HEK293 (cell line): Measurements from ENCODE around the gene ATP2A3.

Experiments used
- CTCF ChIA-PET: fragments of 350-600 bp; formaldehyde crosslinking; extraction: SDS; loops from one replicate; lab custom pipeline; 2021; ENCODE audit warnings: antibody characterized with exemption; lab: Yijun Ruan, JAX
- POLR2A ChIA-PET: fragments of 300-600 bp; formaldehyde crosslinking; extraction: SDS; loops from one replicate; lab custom pipeline; 2020; ENCODE audit warnings: antibody characterized with exemption, inconsistent platforms; lab: Yijun Ruan, JAX
- H3K27ac ChIP-seq: fragments of 200-500 bp; sonication (Bioruptor generic); 2 replicates; pipeline ENCODE4 v1.5.1; 2014; ENCODE audit warnings: low read depth, low read length, control low read depth, inconsistent platforms; ENCODE audit errors: extremely low read depth
- H3K36me3 ChIP-seq, 2 experiments: fragments of 200-500 bp in 1 of 2; sonication (Bioruptor generic) in 1 of 2; 1 replicate in 1 of 2; 2 replicates in 1 of 2; pipeline ENCODE4 v1.5.1; 2014 to 2017; ENCODE audit warnings: inconsistent platforms in 2 of 2, low read length in 2 of 2; ENCODE audit not compliant: control insufficient read depth in 2 of 2, insufficient read depth in 1 of 2
- H3K4me1 ChIP-seq: fragments of 200-500 bp; sonication (Bioruptor generic); 2 replicates; pipeline ENCODE4 v1.5.1; 2014; ENCODE audit warnings: mild to moderate bottlenecking, low read length, inconsistent platforms; ENCODE audit not compliant: control insufficient read depth, insufficient read depth
- H3K4me3 ChIP-seq: 2 replicates; pipeline ENCODE4 v1.5.1; 2011; ENCODE audit warnings: low read depth, mild to moderate bottlenecking, control low read depth, low read length, moderate library complexity
- H3K9me3 ChIP-seq: fragments of 200-500 bp; sonication (Bioruptor generic); 2 replicates; pipeline ENCODE4 v1.5.1; 2014; ENCODE audit warnings: low read depth, low read length, inconsistent platforms; ENCODE audit not compliant: control insufficient read depth, insufficient read depth
- BCL11A ChIP-seq: fragments of 450-650 bp; formaldehyde crosslinking; IDR thresholded peaks from 2 replicates; pipeline ENCODE4 v1.5.1; 2016; ENCODE audit warnings: low read depth, missing biosample characterization, missing genetic modification characterization
- IKZF3 ChIP-seq: fragments of 450-650 bp; IDR thresholded peaks from 2 replicates; pipeline ENCODE4 v1.5.0; 2018; ENCODE audit warnings: missing biosample characterization, mild to moderate bottlenecking, missing genetic modification characterization, moderate library complexity
- KLF1 ChIP-seq: fragments of 450-650 bp; formaldehyde crosslinking; IDR thresholded peaks from 2 replicates; pipeline ENCODE4 v1.5.1; 2016; ENCODE audit warnings: missing biosample characterization, missing genetic modification characterization
- KLF10 ChIP-seq: fragments of 450-650 bp; IDR thresholded peaks from 2 replicates; pipeline ENCODE4 v1.5.1; 2018; ENCODE audit warnings: missing biosample characterization, mild to moderate bottlenecking, missing genetic modification characterization
- OVOL3 ChIP-seq: fragments of 450-650 bp; formaldehyde crosslinking; IDR thresholded peaks from 2 replicates; pipeline ENCODE4 v1.5.1; 2016; ENCODE audit warnings: missing biosample characterization, missing genetic modification characterization
- PRDM1 ChIP-seq: fragments of 450-650 bp; formaldehyde crosslinking; IDR thresholded peaks from 2 replicates; pipeline ENCODE4; 2016; ENCODE audit warnings: missing biosample characterization, missing genetic modification characterization
- REPIN1 ChIP-seq: fragments of 450-650 bp; formaldehyde crosslinking; IDR thresholded peaks from 2 replicates; pipeline ENCODE4 v1.5.1; 2017; ENCODE audit warnings: missing biosample characterization, missing genetic modification characterization, low read depth
- TCF7L2 ChIP-seq: IDR thresholded peaks from 2 replicates; pipeline ENCODE4 v1.6.1; 2011; ENCODE audit warnings: low read depth, mild to moderate bottlenecking, inconsistent platforms, low read length, moderate library complexity, borderline replicate concordance
- WT1 ChIP-seq: fragments of 450-650 bp; formaldehyde crosslinking; IDR thresholded peaks from 2 replicates; pipeline ENCODE4 v1.5.1; 2016; ENCODE audit warnings: missing biosample characterization, missing genetic modification characterization
- ZBTB21 ChIP-seq: fragments of 450-650 bp; formaldehyde crosslinking; IDR thresholded peaks from 2 replicates; pipeline ENCODE4 v1.5.1; 2017; ENCODE audit warnings: missing biosample characterization, missing genetic modification characterization
- ZBTB48 ChIP-seq: fragments of 450-650 bp; formaldehyde crosslinking; IDR thresholded peaks from 2 replicates; pipeline ENCODE4 v1.5.1; 2016; ENCODE audit warnings: missing biosample characterization, missing genetic modification characterization
- ZEB2 ChIP-seq: fragments of 450-650 bp; formaldehyde crosslinking; IDR thresholded peaks from 2 replicates; pipeline ENCODE4 v1.5.1; 2016; ENCODE audit warnings: missing biosample characterization, missing genetic modification characterization
- ZNF169 ChIP-seq: fragments of 450-650 bp; formaldehyde crosslinking; IDR thresholded peaks from 2 replicates; pipeline ENCODE4 v1.5.1; 2016; ENCODE audit warnings: missing biosample characterization, missing genetic modification characterization
- ZNF2 ChIP-seq: fragments of 450-650 bp; formaldehyde crosslinking; IDR thresholded peaks from 2 replicates; pipeline ENCODE4 v1.5.1; 2016; ENCODE audit warnings: missing biosample characterization, missing genetic modification characterization
- ZNF221 ChIP-seq: fragments of 450-650 bp; formaldehyde crosslinking; IDR thresholded peaks from 2 replicates; pipeline ENCODE4 v1.5.1; 2017; ENCODE audit warnings: missing biosample characterization, missing genetic modification characterization, borderline replicate concordance
- ZNF239 ChIP-seq: fragments of 450-650 bp; formaldehyde crosslinking; IDR thresholded peaks from 2 replicates; pipeline ENCODE4 v1.5.1; 2016; ENCODE audit warnings: missing biosample characterization, missing genetic modification characterization
- ZNF274 ChIP-seq, 2 experiments: fragments of 200-500 bp in 1 of 2; fragments of 450-650 bp in 1 of 2; sonication (Bioruptor generic) in 1 of 2; formaldehyde crosslinking in 1 of 2; IDR thresholded peaks; 2 replicates each; pipeline versions ENCODE4 v1.5.1 to v1.6.1; 2014 to 2016; ENCODE audit warnings: borderline replicate concordance in 1 of 2, inconsistent platforms in 1 of 2, low read length in 1 of 2, missing biosample characterization in 1 of 2, missing genetic modification characterization in 1 of 2
- ZNF354C ChIP-seq: fragments of 450-650 bp; formaldehyde crosslinking; IDR thresholded peaks from 2 replicates; pipeline ENCODE4 v1.5.1; 2016; ENCODE audit warnings: missing biosample characterization, missing genetic modification characterization, low read depth, borderline replicate concordance
- ZNF404 ChIP-seq: fragments of 450-650 bp; formaldehyde crosslinking; IDR thresholded peaks from 2 replicates; pipeline ENCODE4 v1.5.1; 2017; ENCODE audit warnings: missing biosample characterization, missing genetic modification characterization
- ZNF510 ChIP-seq: fragments of 450-650 bp; formaldehyde crosslinking; IDR thresholded peaks from 2 replicates; pipeline ENCODE4 v1.5.1; 2018; ENCODE audit warnings: mild to moderate bottlenecking, missing genetic modification characterization, missing biosample characterization; ENCODE audit not compliant: insufficient replicate concordance
- ZNF514 ChIP-seq: fragments of 450-650 bp; formaldehyde crosslinking; IDR thresholded peaks from 2 replicates; pipeline ENCODE4 v1.5.1; 2016; ENCODE audit warnings: missing biosample characterization, missing genetic modification characterization
- ZNF549 ChIP-seq: fragments of 450-650 bp; IDR thresholded peaks from 2 replicates; pipeline ENCODE4 v1.5.1; 2018; ENCODE audit warnings: missing biosample characterization, missing genetic modification characterization, mild to moderate bottlenecking, inconsistent platforms, moderate library complexity
- ZNF555 ChIP-seq: fragments of 450-650 bp; formaldehyde crosslinking; conservative IDR thresholded peaks from 2 replicates; pipeline ENCODE4 v1.5.1; 2017; ENCODE audit warnings: missing biosample characterization, mild to moderate bottlenecking, missing genetic modification characterization, inconsistent platforms
- ZNF571 ChIP-seq: fragments of 450-650 bp; formaldehyde crosslinking; IDR thresholded peaks from 2 replicates; pipeline ENCODE4 v1.5.0; 2017; ENCODE audit warnings: missing biosample characterization, missing genetic modification characterization
- ZNF596 ChIP-seq: fragments of 450-650 bp; IDR thresholded peaks from 2 replicates; pipeline ENCODE4 v1.5.0; 2018; ENCODE audit warnings: missing biosample characterization, mild to moderate bottlenecking, missing genetic modification characterization, moderate library complexity
- ZNF624 ChIP-seq: fragments of 450-650 bp; formaldehyde crosslinking; IDR thresholded peaks from 2 replicates; pipeline ENCODE4 v1.5.1; 2017; ENCODE audit warnings: missing biosample characterization, missing genetic modification characterization
- ZNF654 ChIP-seq: fragments of 450-650 bp; formaldehyde crosslinking; IDR thresholded peaks from 2 replicates; pipeline ENCODE4 v1.5.1; 2016; ENCODE audit warnings: low read depth, missing biosample characterization, missing genetic modification characterization
- ZNF670 ChIP-seq: fragments of 450-650 bp; formaldehyde crosslinking; IDR thresholded peaks from 2 replicates; pipeline ENCODE4 v1.5.1; 2016; ENCODE audit warnings: missing biosample characterization, missing genetic modification characterization, low read depth
- ZNF677 ChIP-seq: fragments of 450-650 bp; IDR thresholded peaks from 2 replicates; pipeline ENCODE4 v1.5.0; 2018; ENCODE audit warnings: missing biosample characterization, mild to moderate bottlenecking, missing genetic modification characterization, moderate library complexity
- ZNF791 ChIP-seq: fragments of 450-650 bp; formaldehyde crosslinking; IDR thresholded peaks from 2 replicates; pipeline ENCODE4 v1.5.1; 2016; ENCODE audit warnings: missing biosample characterization, missing genetic modification characterization
- ZSCAN18 ChIP-seq: fragments of 450-650 bp; formaldehyde crosslinking; IDR thresholded peaks from 2 replicates; pipeline ENCODE4 v1.5.1; 2016; ENCODE audit warnings: missing biosample characterization, missing genetic modification characterization
- TF ChIP-seq, protein P1 (sequence below): fragments of 450-650 bp; formaldehyde crosslinking; IDR thresholded peaks from 2 replicates; pipeline ENCODE4 v1.5.1; 2016; ENCODE audit warnings: missing biosample characterization, missing genetic modification characterization
- TF ChIP-seq, protein P2 (sequence below): fragments of 450-650 bp; formaldehyde crosslinking; IDR thresholded peaks from 2 replicates; pipeline ENCODE4 v1.5.1; 2016; ENCODE audit warnings: missing biosample characterization, missing genetic modification characterization
- TF ChIP-seq, protein P3 (sequence below): fragments of 450-650 bp; formaldehyde crosslinking; optimal IDR thresholded peaks from 2 replicates; pipeline ENCODE3; 2016; ENCODE audit warnings: missing biosample characterization, mild to moderate bottlenecking, missing genetic modification characterization

The ATP2A3 gene

GRCh38 chr17:3888343-3889171, 75.7 kb downstream of the ATP2A3 start:
- H3K4me3 ChIP-seq = peak overlapping the region; percentile 9
- H3K4me1 ChIP-seq = peaks cover 41% of the 10 kb centered on the region
- peak overlapping the region; percentile 90 for H3K27ac ChIP-seq
- ChIA-PET POLR2A (interaction anchor here (1.0 to 1.8 kb wide), 3 partner anchors 8 to 12 kb away, joined by 3 to 5 read pairs (median 4); no protein-coding TSS in a partner anchor), CTCF (interaction anchor here (0.7 to 3.0 kb wide), 5 partner anchors 18 to 180 kb away, joined by 3 to 16 read pairs (median 13); partner anchors contain the start of gene NCBP3)
- H3K9me3 ChIP-seq = no peaks in the 10 kb centered on the region
- peaks cover 4 to 25% of the 10 kb centered on the region in 2 experiments; a peak in 2 of 3 replicates for H3K36me3 ChIP-seq
- TF ChIP-seq ZBTB21 (tag by site-specific recombination) = peak; percentile 90
- peak; percentile 83 for TF ChIP-seq ZNF2 (tag by site-specific recombination)
- TF ChIP-seq ZNF791 (tag by site-specific recombination) = no peak
- TF ChIP-seq ZNF549 (tag by site-specific recombination) = no peak
- no peak for TF ChIP-seq REPIN1
- TF ChIP-seq ZNF514 (tag by site-specific recombination) = no peak
- TF ChIP-seq OVOL3 (tag by site-specific recombination) = no peak
- TF ChIP-seq ZNF555 (tag by site-specific recombination) = no peak
- TF ChIP-seq, protein P1, sequence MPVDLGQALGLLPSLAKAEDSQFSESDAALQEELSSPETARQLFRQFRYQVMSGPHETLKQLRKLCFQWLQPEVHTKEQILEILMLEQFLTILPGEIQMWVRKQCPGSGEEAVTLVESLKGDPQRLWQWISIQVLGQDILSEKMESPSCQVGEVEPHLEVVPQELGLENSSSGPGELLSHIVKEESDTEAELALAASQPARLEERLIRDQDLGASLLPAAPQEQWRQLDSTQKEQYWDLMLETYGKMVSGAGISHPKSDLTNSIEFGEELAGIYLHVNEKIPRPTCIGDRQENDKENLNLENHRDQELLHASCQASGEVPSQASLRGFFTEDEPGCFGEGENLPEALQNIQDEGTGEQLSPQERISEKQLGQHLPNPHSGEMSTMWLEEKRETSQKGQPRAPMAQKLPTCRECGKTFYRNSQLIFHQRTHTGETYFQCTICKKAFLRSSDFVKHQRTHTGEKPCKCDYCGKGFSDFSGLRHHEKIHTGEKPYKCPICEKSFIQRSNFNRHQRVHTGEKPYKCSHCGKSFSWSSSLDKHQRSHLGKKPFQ = peak; percentile 82
- TF ChIP-seq, protein P2, sequence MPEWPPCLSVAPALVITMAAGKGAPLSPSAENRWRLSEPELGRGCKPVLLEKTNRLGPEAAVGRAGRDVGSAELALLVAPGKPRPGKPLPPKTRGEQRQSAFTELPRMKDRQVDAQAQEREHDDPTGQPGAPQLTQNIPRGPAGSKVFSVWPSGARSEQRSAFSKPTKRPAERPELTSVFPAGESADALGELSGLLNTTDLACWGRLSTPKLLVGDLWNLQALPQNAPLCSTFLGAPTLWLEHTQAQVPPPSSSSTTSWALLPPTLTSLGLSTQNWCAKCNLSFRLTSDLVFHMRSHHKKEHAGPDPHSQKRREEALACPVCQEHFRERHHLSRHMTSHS (tag by site-specific recombination) = peak; percentile 73; the same call in 1 of the 2 replicates
- no peak for TF ChIP-seq ZSCAN18 (tag by site-specific recombination)
- peak; percentile 86 for TF ChIP-seq KLF1 (tag by site-specific recombination)
- TF ChIP-seq ZNF221 (tag by site-specific recombination) = no peak
- peak; percentile 64; the same call in 1 of the 2 replicates for TF ChIP-seq KLF10 (tag by site-specific recombination)
- TF ChIP-seq, protein P3, sequence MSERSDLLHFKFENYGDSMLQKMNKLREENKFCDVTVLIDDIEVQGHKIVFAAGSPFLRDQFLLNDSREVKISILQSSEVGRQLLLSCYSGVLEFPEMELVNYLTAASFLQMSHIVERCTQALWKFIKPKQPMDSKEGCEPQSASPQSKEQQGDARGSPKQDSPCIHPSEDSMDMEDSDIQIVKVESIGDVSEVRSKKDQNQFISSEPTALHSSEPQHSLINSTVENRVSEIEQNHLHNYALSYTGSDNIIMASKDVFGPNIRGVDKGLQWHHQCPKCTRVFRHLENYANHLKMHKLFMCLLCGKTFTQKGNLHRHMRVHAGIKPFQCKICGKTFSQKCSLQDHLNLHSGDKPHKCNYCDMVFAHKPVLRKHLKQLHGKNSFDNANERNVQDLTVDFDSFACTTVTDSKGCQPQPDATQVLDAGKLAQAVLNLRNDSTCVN (tag by site-specific recombination) = peak; percentile 94
- TF ChIP-seq WT1 (tag by site-specific recombination) = peak; percentile 92
- no peak for TF ChIP-seq ZNF169
- no peak for TF ChIP-seq ZNF624 (tag by site-specific recombination)
- no peak for TF ChIP-seq ZNF596 (tag by site-specific recombination)
- TF ChIP-seq ZNF670 (tag by site-specific recombination) = no peak
- no peak for TF ChIP-seq ZNF654 (tag by site-specific recombination)
- TF ChIP-seq ZBTB48 = peak; percentile 78; the same call in 1 of the 2 replicates
- TF ChIP-seq ZNF354C (tag by site-specific recombination) = no peak
- TF ChIP-seq ZNF239 (tag by site-specific recombination) = peak; percentile 35; the same call in 1 of the 2 replicates
- no peak for TF ChIP-seq ZNF510 (tag by site-specific recombination)
- no peak for TF ChIP-seq ZNF677 (tag by site-specific recombination)
- peak; percentile 96 for TF ChIP-seq ZEB2 (tag by site-specific recombination)
- TF ChIP-seq ZNF571 = no peak
- no peak for TF ChIP-seq ZNF404
- TF ChIP-seq TCF7L2 = no peak
- TF ChIP-seq ZNF274 (IDR thresholded peaks at IDR 0.05; ENCODE audit: low read length) = no peak
- TF ChIP-seq ZNF274 (tag by site-specific recombination; IDR thresholded peaks at IDR 0.05; ENCODE audit: borderline replicate concordance) = no peak
- TF ChIP-seq BCL11A (tag by site-specific recombination) = peak; percentile 88
- TF ChIP-seq IKZF3 = peak; percentile 85
- TF ChIP-seq PRDM1 (tag by site-specific recombination) = no peak
